ENCODE data around the gene PCBP2.
A peak's percentile ranks its signal among the peaks of the same experiment; 100 is the strongest.
"Not testable (repeated sequence)": the region's sequence is repeated elsewhere in the genome, so short reads cannot be mapped to it uniquely, and the experiment has no call there.

PCBP2 gene

DNA sequence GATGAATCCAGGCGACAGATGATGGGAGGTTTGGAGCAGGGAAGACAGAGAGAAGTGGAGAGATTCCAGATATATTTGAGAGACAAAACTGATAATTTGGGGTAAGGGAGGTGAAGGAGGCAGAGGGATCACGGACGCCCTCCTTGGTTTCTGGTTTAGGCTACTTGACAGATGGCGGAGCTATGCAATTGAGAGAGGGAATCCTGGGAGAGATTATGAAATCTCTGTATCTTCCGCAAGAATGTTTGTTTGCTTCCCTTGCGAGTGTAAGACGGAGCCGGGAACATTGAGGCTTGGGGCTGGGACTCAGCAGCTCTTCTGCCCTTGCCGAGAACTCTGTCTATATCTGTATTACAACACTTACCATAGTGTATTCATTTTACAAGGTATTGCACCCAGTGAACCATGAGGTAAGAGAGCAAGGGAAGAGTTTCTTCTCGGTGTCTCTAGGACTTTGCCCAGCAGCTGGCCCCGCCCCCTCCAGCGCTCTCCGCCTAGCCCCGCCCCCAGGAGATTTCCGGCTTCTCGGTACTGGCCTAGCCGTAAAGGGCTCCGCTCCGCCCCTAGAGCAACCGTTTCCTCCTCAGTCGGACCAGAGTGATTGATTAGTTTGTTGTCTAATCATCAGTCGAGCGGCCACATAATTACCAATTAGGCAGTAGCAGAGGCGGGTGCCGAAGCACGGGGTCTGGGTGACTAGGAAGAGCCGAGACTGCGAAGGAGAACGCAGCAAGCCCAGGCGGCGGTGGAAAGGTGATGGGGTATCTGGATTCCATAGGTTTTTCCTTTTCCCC, 10.7 kb upstream of the PCBP2 start, which contains the start of gene PRR13:
Gene PRR13 (plus strand): TSS at position 695 of the 794 bp plus-strand sequence. CDS start 981 bp downstream, outside the sequence.
- DNase-seq = peak; percentile 100

DNA sequence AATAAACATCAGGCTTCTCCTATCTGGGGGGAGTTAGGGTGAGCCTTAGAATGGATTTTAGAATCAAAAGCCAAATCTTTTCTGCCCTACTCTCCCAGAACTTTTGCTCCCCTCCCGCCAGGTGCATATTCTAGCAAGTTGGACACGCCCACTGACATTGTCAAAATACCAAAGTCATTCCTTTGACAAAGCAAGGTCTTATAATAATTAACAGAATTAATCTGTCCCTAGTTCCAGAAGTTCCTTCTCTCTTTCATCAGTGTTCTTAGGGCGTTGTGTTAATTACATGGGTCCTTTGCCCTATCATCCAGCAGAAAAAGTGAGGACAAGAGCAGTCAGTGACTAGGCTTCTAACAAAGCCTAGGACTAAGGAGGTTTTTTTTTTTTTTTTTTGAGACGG, 7.9 kb upstream of the PCBP2 start:
- DNase-seq = no peak

DNA sequence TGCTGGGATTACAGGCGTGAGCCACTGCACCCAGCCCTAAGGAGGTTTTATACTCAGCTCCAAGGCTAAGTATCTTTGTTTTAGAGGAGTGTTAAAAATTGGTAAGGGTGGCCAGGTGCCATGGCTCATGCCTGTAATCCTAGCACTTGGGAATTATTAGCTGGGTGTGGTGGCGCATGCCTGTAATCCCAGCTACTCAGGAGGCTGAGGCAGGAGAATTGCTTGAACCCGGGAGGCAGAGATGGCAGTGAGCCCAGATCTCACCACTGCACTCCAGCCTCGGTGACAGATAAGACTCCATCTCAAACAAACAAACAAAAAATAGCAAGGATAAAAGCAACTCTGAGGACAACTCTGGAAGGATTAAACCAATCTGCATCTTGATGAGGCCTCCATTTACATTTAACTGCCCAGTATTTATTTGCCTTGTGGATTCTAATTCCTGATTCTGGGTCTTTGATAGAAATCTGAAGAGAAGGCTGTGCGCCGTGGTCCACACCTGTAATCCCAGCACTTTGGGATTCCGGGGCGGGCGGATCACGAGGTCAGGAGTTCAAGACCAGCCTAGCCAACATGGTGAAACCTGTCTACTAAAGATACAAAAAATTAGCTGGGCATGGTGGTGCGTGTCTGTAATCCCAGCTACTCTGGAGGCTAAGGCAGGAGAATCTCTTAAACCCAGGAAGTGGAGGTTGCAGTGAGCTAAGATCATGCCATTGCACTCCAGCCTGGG, 7.1 kb upstream of the PCBP2 start:
- DNase-seq = not testable (repeated sequence)

DNA sequence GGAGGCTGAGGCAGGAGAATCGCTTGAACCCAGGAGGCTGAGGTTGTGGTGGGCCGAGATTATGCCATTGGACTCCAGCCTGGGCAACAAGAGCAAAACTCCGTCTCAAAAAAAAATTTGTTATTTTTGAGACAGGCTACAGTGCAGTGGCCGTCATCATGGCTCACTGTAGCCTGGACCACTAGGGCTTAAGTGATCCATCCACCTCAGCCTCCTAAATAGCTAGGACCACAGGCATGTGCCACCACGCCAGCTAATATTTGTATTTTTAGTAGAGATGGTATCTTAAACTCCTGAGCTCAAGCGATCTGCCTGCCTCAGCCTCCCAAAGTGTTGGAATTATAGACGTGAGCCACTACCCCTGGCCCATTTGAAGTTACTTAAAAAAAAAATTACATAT, 966 bp upstream of the PCBP2 start:
- no peak for DNase-seq

- peak; percentile 86 for DNase-seq
Measured at GRCh38 chr12:53452159-53453077, 516 bp downstream of the PCBP2 start.

DNA sequence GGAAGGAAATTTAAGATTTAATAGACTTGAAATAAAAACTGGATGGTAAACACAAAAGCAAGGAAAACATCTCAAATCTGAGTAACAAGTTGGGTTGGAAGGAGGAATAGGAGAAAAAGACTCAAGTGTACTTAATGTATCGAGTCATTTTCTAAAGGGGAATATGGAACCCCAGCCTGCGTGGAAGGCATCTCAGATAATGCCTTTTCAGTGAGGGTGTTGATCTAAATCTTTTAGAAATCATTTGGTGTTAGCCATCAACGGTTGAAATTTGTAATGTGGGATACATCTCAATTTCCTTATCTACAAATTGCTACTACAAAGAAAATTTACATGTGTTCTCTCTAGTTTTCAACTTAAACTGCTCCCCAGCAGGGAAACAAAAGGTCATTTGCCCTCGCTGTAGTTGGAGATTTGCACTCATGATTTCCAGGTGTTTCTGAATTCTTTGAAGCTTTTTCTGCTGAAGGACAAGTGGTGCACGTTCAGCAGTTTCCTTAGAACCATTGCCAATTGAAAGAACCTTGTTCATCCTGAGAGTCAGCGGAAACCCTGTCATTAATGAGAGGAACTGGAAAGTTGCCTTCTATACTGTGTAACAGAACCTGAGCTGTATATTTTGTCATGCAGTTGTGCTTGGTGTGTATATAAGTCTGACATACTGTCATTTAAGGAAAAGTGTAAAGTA, 2.2 kb downstream of the PCBP2 start:
- no peak for DNase-seq

GRCh38 chr12:53454707-53455106, 2.8 kb downstream of the PCBP2 start:
- DNase-seq = no peak

- no peak for DNase-seq
Measured at GRCh38 chr12:53456654-53457366, 4.9 kb downstream of the PCBP2 start.

DNA sequence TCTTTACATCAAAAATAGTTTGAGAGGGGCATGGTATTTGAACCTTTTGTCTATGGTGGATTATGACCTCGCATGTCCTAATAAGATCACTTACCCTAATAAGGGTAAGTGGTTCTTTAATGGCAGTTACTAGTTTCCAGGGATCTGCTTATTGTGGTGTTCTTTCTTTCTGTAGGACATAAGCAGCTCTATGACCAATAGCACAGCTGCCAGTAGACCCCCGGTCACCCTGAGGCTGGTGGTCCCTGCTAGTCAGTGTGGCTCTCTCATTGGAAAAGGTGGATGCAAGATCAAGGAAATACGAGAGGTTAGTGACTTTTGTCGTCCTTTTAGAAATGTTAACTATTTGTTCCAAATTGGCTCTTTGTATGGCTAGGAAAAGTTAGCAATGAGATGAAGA, 7.2 kb downstream of the PCBP2 start:
- no peak for DNase-seq

DNA sequence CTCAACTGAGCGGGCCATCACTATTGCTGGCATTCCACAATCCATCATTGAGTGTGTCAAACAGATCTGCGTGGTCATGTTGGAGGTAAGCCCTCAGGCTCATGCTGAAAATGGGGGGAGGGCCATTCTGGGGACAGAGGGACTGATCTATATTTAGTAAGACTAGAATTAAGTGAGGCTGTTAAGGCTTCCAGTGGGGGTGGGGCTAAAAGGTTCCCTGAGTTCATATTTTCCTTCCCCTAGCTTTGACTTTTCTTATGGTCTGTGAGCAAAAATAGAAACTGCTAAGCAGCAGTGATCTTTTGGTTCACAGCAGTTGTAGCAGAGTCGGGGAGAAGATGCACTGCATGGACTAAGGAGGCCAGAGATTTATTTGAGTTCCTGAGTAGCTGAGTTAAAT, 9.2 kb downstream of the PCBP2 start:
- no peak for DNase-seq

GRCh38 chr12:53461591-53461990, 9.7 kb downstream of the PCBP2 start:
- DNase-seq = no peak

DNA sequence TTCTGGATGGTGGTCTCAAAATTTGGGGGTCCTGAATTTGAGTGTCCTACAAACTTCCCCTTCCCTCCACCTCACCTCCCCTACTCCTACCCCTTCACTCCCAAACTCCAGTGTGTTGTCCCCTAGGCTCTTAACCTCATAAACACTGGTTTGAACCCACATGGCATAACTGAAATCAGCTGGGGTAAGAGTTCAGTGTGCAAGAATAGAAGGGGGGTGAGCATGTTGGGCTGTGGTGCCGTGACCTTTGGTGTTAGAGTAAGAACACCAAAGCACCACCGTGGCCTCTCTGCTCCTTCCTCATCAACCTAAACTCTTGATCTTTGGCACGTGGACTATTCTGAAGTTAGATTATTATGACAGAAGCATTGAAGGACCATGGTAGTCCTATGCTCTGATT, 11.0 kb downstream of the PCBP2 start:
- no peak for DNase-seq

DNA sequence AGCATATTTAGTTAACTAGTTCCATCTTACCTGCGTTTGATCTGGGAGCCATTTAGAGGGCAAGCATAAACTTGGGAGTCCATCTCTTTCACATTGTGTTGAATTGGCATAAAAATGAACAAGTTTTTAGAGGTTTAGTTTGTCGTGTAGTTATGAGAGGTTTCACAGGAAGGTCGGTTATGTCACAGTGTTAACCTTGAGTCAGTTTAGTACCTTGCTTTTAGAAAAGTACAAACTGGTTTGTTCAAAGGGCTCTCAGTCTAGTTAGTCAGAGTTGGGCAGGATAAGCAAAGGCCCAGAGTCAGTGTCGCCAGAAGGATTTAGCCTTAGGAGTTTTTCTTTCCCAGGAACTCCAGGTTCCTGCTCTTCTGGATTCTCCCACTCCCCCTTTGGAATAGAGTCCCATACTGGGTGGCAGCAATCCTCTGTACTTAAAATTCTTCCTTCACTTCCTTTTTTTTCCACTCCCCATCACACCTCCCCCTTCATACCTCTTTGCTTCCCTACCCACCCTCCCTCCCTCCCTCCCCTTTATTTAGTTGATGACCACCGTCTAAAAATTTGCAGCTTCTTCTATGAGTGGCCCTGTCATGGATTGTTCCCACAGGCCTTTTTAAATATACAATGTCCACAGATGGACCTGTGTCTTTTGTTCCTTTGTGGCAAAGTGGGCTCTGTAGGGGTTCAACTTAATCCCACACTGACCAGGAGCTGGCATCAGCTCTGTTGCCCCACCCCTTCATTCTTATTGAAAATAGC, 12.1 kb downstream of the PCBP2 start:
- no peak for DNase-seq

GRCh38 chr12:53464685-53465418, 12.9 kb downstream of the PCBP2 start:
- no peak for DNase-seq

DNA sequence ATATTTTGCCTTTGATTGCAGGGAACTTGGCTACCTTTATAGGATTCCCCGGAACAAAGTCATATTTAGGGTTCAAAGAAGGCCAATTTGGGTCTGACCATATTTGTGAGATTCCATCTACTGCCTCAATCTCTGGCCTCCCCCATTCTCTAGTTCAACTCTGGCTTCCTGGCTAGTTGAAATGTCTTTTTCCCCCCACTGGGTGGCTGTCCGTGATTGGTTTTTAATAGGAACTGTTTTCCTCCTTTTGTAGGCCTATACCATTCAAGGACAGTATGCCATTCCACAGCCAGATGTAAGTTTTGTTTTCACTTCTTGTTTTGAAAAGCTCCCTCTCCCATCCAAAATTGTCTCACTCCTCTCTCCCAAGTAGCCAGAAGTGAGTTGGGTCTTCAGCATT, 13.8 kb downstream of the PCBP2 start:
- no peak for DNase-seq

- DNase-seq = no peak
Measured at GRCh38 chr12:53466640-53467039, 14.7 kb downstream of the PCBP2 start.

DNA sequence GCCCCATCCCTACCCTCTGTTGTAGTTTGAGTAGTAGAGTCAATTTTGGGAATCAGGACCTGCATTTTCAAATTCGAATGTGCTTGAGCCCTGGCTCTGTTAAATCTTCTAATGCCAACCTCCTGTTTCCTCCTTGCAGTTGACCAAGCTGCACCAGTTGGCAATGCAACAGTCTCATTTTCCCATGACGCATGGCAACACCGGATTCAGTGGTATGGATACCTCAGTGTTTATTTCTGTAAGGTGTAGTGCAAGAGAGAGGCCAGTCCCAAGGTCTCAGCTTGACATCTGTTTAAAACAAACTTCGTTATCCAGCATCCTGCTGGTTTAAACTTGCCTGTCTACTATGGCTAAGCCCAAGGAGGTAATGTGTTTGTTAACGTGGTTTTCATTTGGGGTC, 15.2 kb downstream of the PCBP2 start:
- DNase-seq = no peak

DNA sequence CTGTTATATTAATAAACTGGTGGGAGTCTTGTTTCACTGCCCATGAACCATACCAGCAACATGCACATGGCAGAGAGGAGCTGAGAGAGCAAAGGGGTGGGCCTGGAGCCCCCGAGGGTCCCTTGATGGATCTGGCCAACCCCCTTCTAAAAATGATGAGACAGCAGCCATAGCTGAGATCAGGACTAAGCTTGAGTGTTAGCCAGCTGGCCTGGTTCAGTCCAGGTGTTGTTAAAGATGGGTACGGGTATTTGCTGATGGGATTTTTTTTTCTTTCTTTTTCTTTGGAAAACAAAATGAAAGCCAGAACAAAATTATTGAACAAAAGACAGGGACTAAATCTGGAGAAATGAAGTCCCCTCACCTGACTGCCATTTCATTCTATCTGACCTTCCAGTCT, 16.0 kb downstream of the PCBP2 start:
- DNase-seq = no peak

GRCh38 chr12:53468282-53468681, 16.4 kb downstream of the PCBP2 start:
- DNase-seq = no peak

DNA sequence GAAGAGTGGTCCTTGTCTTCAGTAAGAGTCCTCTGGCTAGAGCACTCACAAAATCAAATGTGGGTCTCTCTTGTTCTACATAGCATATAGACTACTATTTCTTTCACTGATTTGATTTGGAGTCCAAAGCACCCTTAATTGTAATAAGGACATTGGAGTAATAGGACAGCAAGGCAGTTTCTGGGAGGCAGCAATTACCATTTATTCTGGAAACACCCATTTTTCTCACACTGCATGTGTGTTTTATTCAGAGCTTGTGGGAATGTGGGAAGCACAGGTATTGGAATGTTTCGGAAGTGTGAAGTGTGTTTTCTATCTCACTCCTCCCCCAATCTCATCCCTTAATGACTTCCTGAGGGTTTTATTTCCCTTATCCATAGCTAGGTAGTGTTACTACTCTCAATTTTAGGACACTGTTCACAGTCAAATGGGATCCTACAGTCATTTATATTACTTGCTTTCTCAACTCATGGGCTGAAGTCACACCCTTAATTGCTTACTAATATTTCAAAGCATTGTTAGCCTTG, 20.2 kb downstream of the PCBP2 start:
- no peak for DNase-seq
